Measurements from ENCODE around the gene CCRL2. TPM values are rescaled to one million over a fixed set of nuclear protein-coding genes. Genes with fewer than 3 reads are reported as not detected.
A peak's percentile ranks its signal among the peaks of the same experiment; 100 is the strongest.

CCRL2 gene
- total and polyA plus RNA-seq, 9 of the 15 experiments (the other 6 are each of a cell fraction or from before 2014, with no cell fraction given) = 3.4 to 5.7 (median 4.0) TPM

- TF ChIP-seq RCOR1 (IDR thresholded peaks at IDR 0.05; ENCODE audit: borderline replicate concordance in 1 of 2, low read depth in 2 of 2, low read length in 2 of 2) = peak in 1 of 2 experiments; percentile 30; a peak in 1 of 4 replicates
- no peak for TF ChIP-seq RNF219 (CRISPR knock-in tag; IDR thresholded peaks at IDR 0.05)
- TF ChIP-seq PTTG1 (tag; IDR thresholded peaks at IDR 0.05; ENCODE audit: low read depth) = no peak
- no peak for TF ChIP-seq ZBTB7A (IDR thresholded peaks at IDR 0.05; ENCODE audit: borderline replicate concordance, control insufficient read depth, low read depth, low read length)
- no peak for TF ChIP-seq NUFIP1 (IDR thresholded peaks at IDR 0.05; ENCODE audit: partially characterized antibody)
- no peak for TF ChIP-seq MYNN (IDR thresholded peaks at IDR 0.05)
- TF ChIP-seq MYNN (CRISPR knock-in tag; IDR thresholded peaks at IDR 0.05) = no peak
- no peak for TF ChIP-seq ZNF239 (CRISPR knock-in tag; IDR thresholded peaks at IDR 0.05)
- TF ChIP-seq RREB1 (CRISPR knock-in tag; IDR thresholded peaks at IDR 0.05) = no peak
- TF ChIP-seq TAF15 (IDR thresholded peaks at IDR 0.05; ENCODE audit: low read depth, low read length) = no peak
- TF ChIP-seq PML (IDR thresholded peaks at IDR 0.05; ENCODE audit: low read length) = no peak
- no peak for TF ChIP-seq HINFP (tag; conservative IDR thresholded peaks at IDR 0.05; ENCODE audit: low read depth)
- no peak for TF ChIP-seq SNIP1 (IDR thresholded peaks at IDR 0.05; ENCODE audit: low read depth)
- no peak for TF ChIP-seq NCOA1 (IDR thresholded peaks at IDR 0.05; ENCODE audit: low read depth)
Observed at GRCh38 chr3:46393554-46394434, 13.3 kb upstream of the CCRL2 start (continued).
